K562 (cell line): ENCODE data around the gene TCFL5. TPM values are rescaled to one million over a fixed set of nuclear protein-coding genes. Genes with fewer than 3 reads are reported as not detected.

ENCODE experiments used
- GATAD2B ChIP-seq: fragments of 450-650 bp; IDR thresholded peaks from 2 replicates; pipeline ENCODE4 v1.6.1; 2017; ENCODE audit warnings: mild to moderate bottlenecking, borderline replicate concordance
- HCFC1 ChIP-seq: IDR thresholded peaks from 2 replicates; pipeline ENCODE4 v1.6.1; 2012; ENCODE audit warnings: low read depth, low read length, improper control_type of control experiment
- LCOR ChIP-seq: sonication (generic); formaldehyde crosslinking; IDR thresholded peaks from 2 replicates; pipeline ENCODE4 v1.8.0; 2022; ENCODE audit warnings: mild to moderate bottlenecking, missing genetic modification reagents
- MCM3 ChIP-seq: fragments of 450-650 bp; IDR thresholded peaks from 2 replicates; pipeline ENCODE4 v1.6.1; 2016
- POLR2AphosphoS5 ChIP-seq: IDR thresholded peaks from 2 replicates; pipeline ENCODE4 v1.6.1; 2011; ENCODE audit warnings: mild to moderate bottlenecking, low read depth, low read length, moderate library complexity; ENCODE audit not compliant: control insufficient read depth, insufficient read depth
- SMARCA4 ChIP-seq: fragments of 450-650 bp; IDR thresholded peaks from 2 replicates; pipeline ENCODE4 v1.6.1; 2016
- STAG1 ChIP-seq: sonication (generic); formaldehyde crosslinking; IDR thresholded peaks from 2 replicates; pipeline ENCODE4 v1.5.0; 2020; ENCODE audit warnings: missing genetic modification reagents, borderline replicate concordance
- ZNF316 ChIP-seq: fragments of 450-650 bp; IDR thresholded peaks from 2 replicates; pipeline ENCODE4 v1.6.1; 2016
- polyA plus RNA-seq, 8 experiments: library from polyadenylated mRNA; depleted of rRNA in 4 of 8; stranded (reverse) in 5 of 8; unstranded in 3 of 8; fragments of >200 nt; fragmentation: Nextera tagmentation in 2 of 8; fragmentation: Illumina TruSeq in 1 of 8; extraction: Ambion mirVana in 2 of 8; extraction: Trizol in 1 of 8; gene quantifications; 2 replicates each; pipeline versions ENCODE4 v1.2.1 to v1.2.3, GENCODE V29; 2011 to 2014; ENCODE audit warnings: inconsistent platforms in 1 of 8, missing spikeins in 1 of 8
- total RNA-seq, 7 experiments: library from RNA; depleted of rRNA in 6 of 7; stranded (reverse); fragments of >200 nt in 6 of 7; fragmentation: Illumina TruSeq in 2 of 7; extraction: Trizol in 2 of 7; gene quantifications; 2 replicates each; pipeline versions ENCODE4 v1.2.1 to v1.2.3, GENCODE V29; 2011 to 2021; ENCODE audit warnings: low replicate concordance in 1 of 7
- TF ChIP-seq, protein P1 (sequence below): fragments of 450-650 bp; IDR thresholded peaks from 2 replicates; pipeline ENCODE4 v1.6.1; 2016; ENCODE audit warnings: mild to moderate bottlenecking, moderate library complexity
- TF ChIP-seq, protein P2 (sequence below): fragments of 450-650 bp; IDR thresholded peaks from 2 replicates; pipeline ENCODE4 v1.6.1; 2016; ENCODE audit warnings: borderline replicate concordance
- TF ChIP-seq, protein P3 (sequence below): fragments of 250-450 bp; sonication (Bioruptor Pico); IDR thresholded peaks from 2 replicates; pipeline ENCODE4 v1.5.0; 2020; ENCODE audit warnings: mild to moderate bottlenecking
- TF ChIP-seq, protein P4 (sequence below): sonication (generic); formaldehyde crosslinking; IDR thresholded peaks from 2 replicates; pipeline ENCODE4 v1.8.0; 2022; ENCODE audit warnings: missing genetic modification reagents, mild to moderate bottlenecking, borderline replicate concordance

TCFL5 gene
- total and polyA plus RNA-seq, 9 of the 15 experiments (the other 6 are each of a cell fraction or from before 2014, with no cell fraction given) = 1.00 to 12.6 (median 9.1) TPM

DNA sequence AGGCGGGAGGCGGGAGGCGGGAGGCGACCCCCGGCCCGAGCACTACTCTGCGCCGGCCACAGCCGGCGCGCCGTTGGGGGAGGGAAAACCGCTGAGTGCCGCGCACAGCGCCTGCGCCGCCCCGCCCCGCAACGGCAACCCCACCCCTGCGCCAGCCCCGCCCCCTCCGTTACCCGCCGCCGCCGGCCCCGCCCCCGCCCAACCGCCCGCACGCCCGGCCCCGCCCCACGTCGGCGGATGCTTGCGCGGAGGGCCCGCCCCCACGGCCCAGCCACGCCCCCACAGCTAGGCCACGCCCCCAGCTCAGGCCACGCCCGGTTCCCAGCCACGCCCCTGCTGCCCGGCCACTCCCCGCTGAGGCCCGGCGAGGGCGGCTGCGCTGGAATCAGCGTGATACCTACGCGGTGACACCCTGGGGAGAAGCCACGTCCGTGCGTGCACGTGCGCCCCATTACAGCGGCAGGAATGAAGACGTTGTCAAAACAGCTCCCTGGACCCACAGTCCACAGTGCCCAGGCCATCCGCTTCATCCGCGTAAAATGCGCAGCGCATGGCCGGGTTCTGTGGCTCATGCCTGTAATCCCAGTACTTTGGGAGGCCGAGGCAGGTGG lies at the start of gene TCFL5 (continued):
- TF ChIP-seq, protein P1, sequence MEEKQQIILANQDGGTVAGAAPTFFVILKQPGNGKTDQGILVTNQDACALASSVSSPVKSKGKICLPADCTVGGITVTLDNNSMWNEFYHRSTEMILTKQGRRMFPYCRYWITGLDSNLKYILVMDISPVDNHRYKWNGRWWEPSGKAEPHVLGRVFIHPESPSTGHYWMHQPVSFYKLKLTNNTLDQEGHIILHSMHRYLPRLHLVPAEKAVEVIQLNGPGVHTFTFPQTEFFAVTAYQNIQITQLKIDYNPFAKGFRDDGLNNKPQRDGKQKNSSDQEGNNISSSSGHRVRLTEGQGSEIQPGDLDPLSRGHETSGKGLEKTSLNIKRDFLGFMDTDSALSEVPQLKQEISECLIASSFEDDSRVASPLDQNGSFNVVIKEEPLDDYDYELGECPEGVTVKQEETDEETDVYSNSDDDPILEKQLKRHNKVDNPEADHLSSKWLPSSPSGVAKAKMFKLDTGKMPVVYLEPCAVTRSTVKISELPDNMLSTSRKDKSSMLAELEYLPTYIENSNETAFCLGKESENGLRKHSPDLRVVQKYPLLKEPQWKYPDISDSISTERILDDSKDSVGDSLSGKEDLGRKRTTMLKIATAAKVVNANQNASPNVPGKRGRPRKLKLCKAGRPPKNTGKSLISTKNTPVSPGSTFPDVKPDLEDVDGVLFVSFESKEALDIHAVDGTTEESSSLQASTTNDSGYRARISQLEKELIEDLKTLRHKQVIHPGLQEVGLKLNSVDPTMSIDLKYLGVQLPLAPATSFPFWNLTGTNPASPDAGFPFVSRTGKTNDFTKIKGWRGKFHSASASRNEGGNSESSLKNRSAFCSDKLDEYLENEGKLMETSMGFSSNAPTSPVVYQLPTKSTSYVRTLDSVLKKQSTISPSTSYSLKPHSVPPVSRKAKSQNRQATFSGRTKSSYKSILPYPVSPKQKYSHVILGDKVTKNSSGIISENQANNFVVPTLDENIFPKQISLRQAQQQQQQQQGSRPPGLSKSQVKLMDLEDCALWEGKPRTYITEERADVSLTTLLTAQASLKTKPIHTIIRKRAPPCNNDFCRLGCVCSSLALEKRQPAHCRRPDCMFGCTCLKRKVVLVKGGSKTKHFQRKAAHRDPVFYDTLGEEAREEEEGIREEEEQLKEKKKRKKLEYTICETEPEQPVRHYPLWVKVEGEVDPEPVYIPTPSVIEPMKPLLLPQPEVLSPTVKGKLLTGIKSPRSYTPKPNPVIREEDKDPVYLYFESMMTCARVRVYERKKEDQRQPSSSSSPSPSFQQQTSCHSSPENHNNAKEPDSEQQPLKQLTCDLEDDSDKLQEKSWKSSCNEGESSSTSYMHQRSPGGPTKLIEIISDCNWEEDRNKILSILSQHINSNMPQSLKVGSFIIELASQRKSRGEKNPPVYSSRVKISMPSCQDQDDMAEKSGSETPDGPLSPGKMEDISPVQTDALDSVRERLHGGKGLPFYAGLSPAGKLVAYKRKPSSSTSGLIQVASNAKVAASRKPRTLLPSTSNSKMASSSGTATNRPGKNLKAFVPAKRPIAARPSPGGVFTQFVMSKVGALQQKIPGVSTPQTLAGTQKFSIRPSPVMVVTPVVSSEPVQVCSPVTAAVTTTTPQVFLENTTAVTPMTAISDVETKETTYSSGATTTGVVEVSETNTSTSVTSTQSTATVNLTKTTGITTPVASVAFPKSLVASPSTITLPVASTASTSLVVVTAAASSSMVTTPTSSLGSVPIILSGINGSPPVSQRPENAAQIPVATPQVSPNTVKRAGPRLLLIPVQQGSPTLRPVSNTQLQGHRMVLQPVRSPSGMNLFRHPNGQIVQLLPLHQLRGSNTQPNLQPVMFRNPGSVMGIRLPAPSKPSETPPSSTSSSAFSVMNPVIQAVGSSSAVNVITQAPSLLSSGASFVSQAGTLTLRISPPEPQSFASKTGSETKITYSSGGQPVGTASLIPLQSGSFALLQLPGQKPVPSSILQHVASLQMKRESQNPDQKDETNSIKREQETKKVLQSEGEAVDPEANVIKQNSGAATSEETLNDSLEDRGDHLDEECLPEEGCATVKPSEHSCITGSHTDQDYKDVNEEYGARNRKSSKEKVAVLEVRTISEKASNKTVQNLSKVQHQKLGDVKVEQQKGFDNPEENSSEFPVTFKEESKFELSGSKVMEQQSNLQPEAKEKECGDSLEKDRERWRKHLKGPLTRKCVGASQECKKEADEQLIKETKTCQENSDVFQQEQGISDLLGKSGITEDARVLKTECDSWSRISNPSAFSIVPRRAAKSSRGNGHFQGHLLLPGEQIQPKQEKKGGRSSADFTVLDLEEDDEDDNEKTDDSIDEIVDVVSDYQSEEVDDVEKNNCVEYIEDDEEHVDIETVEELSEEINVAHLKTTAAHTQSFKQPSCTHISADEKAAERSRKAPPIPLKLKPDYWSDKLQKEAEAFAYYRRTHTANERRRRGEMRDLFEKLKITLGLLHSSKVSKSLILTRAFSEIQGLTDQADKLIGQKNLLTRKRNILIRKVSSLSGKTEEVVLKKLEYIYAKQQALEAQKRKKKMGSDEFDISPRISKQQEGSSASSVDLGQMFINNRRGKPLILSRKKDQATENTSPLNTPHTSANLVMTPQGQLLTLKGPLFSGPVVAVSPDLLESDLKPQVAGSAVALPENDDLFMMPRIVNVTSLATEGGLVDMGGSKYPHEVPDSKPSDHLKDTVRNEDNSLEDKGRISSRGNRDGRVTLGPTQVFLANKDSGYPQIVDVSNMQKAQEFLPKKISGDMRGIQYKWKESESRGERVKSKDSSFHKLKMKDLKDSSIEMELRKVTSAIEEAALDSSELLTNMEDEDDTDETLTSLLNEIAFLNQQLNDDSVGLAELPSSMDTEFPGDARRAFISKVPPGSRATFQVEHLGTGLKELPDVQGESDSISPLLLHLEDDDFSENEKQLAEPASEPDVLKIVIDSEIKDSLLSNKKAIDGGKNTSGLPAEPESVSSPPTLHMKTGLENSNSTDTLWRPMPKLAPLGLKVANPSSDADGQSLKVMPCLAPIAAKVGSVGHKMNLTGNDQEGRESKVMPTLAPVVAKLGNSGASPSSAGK = peak; percentile 99
- no peak for TF ChIP-seq STAG1 (CRISPR knock-in tag)
- TF ChIP-seq, protein P2, sequence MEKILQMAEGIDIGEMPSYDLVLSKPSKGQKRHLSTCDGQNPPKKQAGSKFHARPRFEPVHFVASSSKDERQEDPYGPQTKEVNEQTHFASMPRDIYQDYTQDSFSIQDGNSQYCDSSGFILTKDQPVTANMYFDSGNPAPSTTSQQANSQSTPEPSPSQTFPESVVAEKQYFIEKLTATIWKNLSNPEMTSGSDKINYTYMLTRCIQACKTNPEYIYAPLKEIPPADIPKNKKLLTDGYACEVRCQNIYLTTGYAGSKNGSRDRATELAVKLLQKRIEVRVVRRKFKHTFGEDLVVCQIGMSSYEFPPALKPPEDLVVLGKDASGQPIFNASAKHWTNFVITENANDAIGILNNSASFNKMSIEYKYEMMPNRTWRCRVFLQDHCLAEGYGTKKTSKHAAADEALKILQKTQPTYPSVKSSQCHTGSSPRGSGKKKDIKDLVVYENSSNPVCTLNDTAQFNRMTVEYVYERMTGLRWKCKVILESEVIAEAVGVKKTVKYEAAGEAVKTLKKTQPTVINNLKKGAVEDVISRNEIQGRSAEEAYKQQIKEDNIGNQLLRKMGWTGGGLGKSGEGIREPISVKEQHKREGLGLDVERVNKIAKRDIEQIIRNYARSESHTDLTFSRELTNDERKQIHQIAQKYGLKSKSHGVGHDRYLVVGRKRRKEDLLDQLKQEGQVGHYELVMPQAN = peak; percentile 85; the same call in 1 of the 2 replicates
- TF ChIP-seq GATAD2B = no peak
- TF ChIP-seq MCM3 = no peak
- no peak for TF ChIP-seq HCFC1
- TF ChIP-seq LCOR (CRISPR knock-in tag) = no peak
- TF ChIP-seq ZNF316 = no peak
- TF ChIP-seq SMARCA4 = no peak
- TF ChIP-seq, protein P3, sequence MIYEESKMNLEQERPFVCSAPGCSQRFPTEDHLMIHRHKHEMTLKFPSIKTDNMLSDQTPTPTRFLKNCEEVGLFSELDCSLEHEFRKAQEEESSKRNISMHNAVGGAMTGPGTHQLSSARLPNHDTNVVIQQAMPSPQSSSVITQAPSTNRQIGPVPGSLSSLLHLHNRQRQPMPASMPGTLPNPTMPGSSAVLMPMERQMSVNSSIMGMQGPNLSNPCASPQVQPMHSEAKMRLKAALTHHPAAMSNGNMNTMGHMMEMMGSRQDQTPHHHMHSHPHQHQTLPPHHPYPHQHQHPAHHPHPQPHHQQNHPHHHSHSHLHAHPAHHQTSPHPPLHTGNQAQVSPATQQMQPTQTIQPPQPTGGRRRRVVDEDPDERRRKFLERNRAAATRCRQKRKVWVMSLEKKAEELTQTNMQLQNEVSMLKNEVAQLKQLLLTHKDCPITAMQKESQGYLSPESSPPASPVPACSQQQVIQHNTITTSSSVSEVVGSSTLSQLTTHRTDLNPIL (CRISPR knock-in tag) = no peak
- TF ChIP-seq POLR2AphosphoS5 = no peak; the same call in 1 of the 2 replicates
- TF ChIP-seq, protein P4, sequence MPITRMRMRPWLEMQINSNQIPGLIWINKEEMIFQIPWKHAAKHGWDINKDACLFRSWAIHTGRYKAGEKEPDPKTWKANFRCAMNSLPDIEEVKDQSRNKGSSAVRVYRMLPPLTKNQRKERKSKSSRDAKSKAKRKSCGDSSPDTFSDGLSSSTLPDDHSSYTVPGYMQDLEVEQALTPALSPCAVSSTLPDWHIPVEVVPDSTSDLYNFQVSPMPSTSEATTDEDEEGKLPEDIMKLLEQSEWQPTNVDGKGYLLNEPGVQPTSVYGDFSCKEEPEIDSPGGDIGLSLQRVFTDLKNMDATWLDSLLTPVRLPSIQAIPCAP (CRISPR knock-in tag) = no peak
